IPS-20b (cell line): ENCODE data around the gene ZDHHC11.

Source experiments
- H3K27ac ChIP-seq: one replicate; pipeline ENCODE4 v1.5.1; 2013; ENCODE audit warnings: low read length
- H3K27me3 ChIP-seq: 2 replicates; pipeline ENCODE4 v1.6.1; 2013; ENCODE audit warnings: mild to moderate bottlenecking, low read length, inconsistent platforms; ENCODE audit not compliant: insufficient read depth
- H3K36me3 ChIP-seq: 2 replicates; pipeline ENCODE4 v1.6.1; 2013; ENCODE audit warnings: low read depth, mild to moderate bottlenecking, inconsistent platforms, low read length, moderate library complexity; ENCODE audit not compliant: insufficient read depth
- H3K4me1 ChIP-seq: 2 replicates; pipeline ENCODE4 v1.6.1; 2013; ENCODE audit warnings: mild to moderate bottlenecking, control low read depth, inconsistent platforms, low read length, moderate library complexity; ENCODE audit not compliant: insufficient read depth
- H3K4me3 ChIP-seq: 2 replicates; pipeline ENCODE4 v1.5.1; 2013; ENCODE audit warnings: mild to moderate bottlenecking, low read length, inconsistent platforms
- H3K9ac ChIP-seq: 2 replicates; pipeline ENCODE4 v1.6.1; 2013; ENCODE audit warnings: low read depth, mild to moderate bottlenecking, inconsistent platforms, low read length, moderate library complexity
- H3K9me3 ChIP-seq: 2 replicates; pipeline ENCODE4 v1.6.1; 2013; ENCODE audit warnings: mild to moderate bottlenecking, low read depth, low read length, inconsistent platforms; ENCODE audit not compliant: insufficient read depth

ZDHHC11 gene

GRCh38 chr5:876398-877365 lies 25.9 kb upstream of the ZDHHC11 start:
- no peak overlapping the region for H3K27ac ChIP-seq
- no peak overlapping the region for H3K9ac ChIP-seq
- H3K4me3 ChIP-seq, result no peak overlapping the region
- H3K27me3 ChIP-seq, result no peaks in the 10 kb centered on the region
- H3K4me1 ChIP-seq, result no peaks in the 10 kb centered on the region
- peaks cover 79% of the 10 kb centered on the region for H3K36me3 ChIP-seq
- no peaks in the 10 kb centered on the region for H3K9me3 ChIP-seq

- Histone ChIP-seq H3K4me1 (no peaks in the 10 kb centered on the region), H3K9ac (no peak overlapping the region), H3K4me3 (no peak overlapping the region), H3K27me3 (no peaks in the 10 kb centered on the region), H3K36me3 (peaks cover 79% of the 10 kb centered on the region), H3K9me3 (no peaks in the 10 kb centered on the region), H3K27ac (no peak overlapping the region)
Measured at GRCh38 chr5:875931-876330, 25.1 kb upstream of the ZDHHC11 start.

GRCh38 chr5:873328-873727 lies 22.5 kb upstream of the ZDHHC11 start:
- no peaks in the 10 kb centered on the region for H3K9me3 ChIP-seq
- no peak overlapping the region for H3K9ac ChIP-seq
- H3K4me3 ChIP-seq, result no peak overlapping the region
- no peaks in the 10 kb centered on the region for H3K4me1 ChIP-seq
- no peak overlapping the region for H3K27ac ChIP-seq
- peaks cover 100% of the 10 kb centered on the region for H3K36me3 ChIP-seq
- H3K27me3 ChIP-seq, result no peaks in the 10 kb centered on the region

- H3K9me3 ChIP-seq, result no peaks in the 10 kb centered on the region
- no peak overlapping the region for H3K27ac ChIP-seq
- no peak overlapping the region for H3K9ac ChIP-seq
- no peaks in the 10 kb centered on the region for H3K4me1 ChIP-seq
- H3K27me3 ChIP-seq, result no peaks in the 10 kb centered on the region
- H3K4me3 ChIP-seq, result no peak overlapping the region
- peaks cover 100% of the 10 kb centered on the region for H3K36me3 ChIP-seq
Measured at GRCh38 chr5:872301-872700, 21.5 kb upstream of the ZDHHC11 start.

GRCh38 chr5:871596-872298 lies 21.0 kb upstream of the ZDHHC11 start:
- Histone ChIP-seq H3K4me3 (no peak overlapping the region), H3K36me3 (peaks cover 100% of the 10 kb centered on the region), H3K27ac (no peak overlapping the region), H3K27me3 (no peaks in the 10 kb centered on the region), H3K4me1 (no peaks in the 10 kb centered on the region), H3K9ac (no peak overlapping the region), H3K9me3 (no peaks in the 10 kb centered on the region)

- Histone ChIP-seq H3K36me3 (peaks cover 99% of the 10 kb centered on the region), H3K4me3 (no peak overlapping the region), H3K27ac (no peak overlapping the region), H3K4me1 (no peaks in the 10 kb centered on the region), H3K27me3 (no peaks in the 10 kb centered on the region), H3K9ac (no peak overlapping the region), H3K9me3 (no peaks in the 10 kb centered on the region)
Measured at GRCh38 chr5:870956-871355, 20.2 kb upstream of the ZDHHC11 start.

GRCh38 chr5:868428-869135 lies 17.8 kb upstream of the ZDHHC11 start:
- Histone ChIP-seq H3K4me1 (no peaks in the 10 kb centered on the region), H3K36me3 (peaks cover 99% of the 10 kb centered on the region), H3K4me3 (no peak overlapping the region), H3K9ac (no peak overlapping the region), H3K9me3 (no peaks in the 10 kb centered on the region), H3K27me3 (no peaks in the 10 kb centered on the region), H3K27ac (no peak overlapping the region)

- no peaks in the 10 kb centered on the region for H3K9me3 ChIP-seq
- H3K9ac ChIP-seq, result no peak overlapping the region
- no peaks in the 10 kb centered on the region for H3K4me1 ChIP-seq
- no peaks in the 10 kb centered on the region for H3K27me3 ChIP-seq
- H3K36me3 ChIP-seq, result peaks cover 99% of the 10 kb centered on the region
- no peak overlapping the region for H3K4me3 ChIP-seq
- no peak overlapping the region for H3K27ac ChIP-seq
Measured at GRCh38 chr5:867300-867870, 16.6 kb upstream of the ZDHHC11 start.

GRCh38 chr5:865771-866170 lies 15.0 kb upstream of the ZDHHC11 start:
- Histone ChIP-seq H3K4me1 (no peaks in the 10 kb centered on the region), H3K27ac (no peak overlapping the region), H3K9ac (no peak overlapping the region; the same call in 1 of the 2 replicates), H3K4me3 (no peak overlapping the region), H3K9me3 (no peaks in the 10 kb centered on the region), H3K27me3 (no peaks in the 10 kb centered on the region), H3K36me3 (peaks cover 87% of the 10 kb centered on the region)

GRCh38 chr5:865168-865521 lies 14.4 kb upstream of the ZDHHC11 start:
- no peak overlapping the region for H3K4me3 ChIP-seq
- no peak overlapping the region for H3K9ac ChIP-seq
- no peak overlapping the region for H3K27ac ChIP-seq
- peaks cover 81% of the 10 kb centered on the region for H3K36me3 ChIP-seq
- H3K4me1 ChIP-seq, result no peaks in the 10 kb centered on the region
- H3K9me3 ChIP-seq, result no peaks in the 10 kb centered on the region
- H3K27me3 ChIP-seq, result no peaks in the 10 kb centered on the region

GRCh38 chr5:864492-865167 lies 13.8 kb upstream of the ZDHHC11 start:
- H3K27me3 ChIP-seq, result no peaks in the 10 kb centered on the region
- no peaks in the 10 kb centered on the region for H3K9me3 ChIP-seq
- H3K9ac ChIP-seq, result no peak overlapping the region
- peaks cover 76% of the 10 kb centered on the region for H3K36me3 ChIP-seq
- H3K4me3 ChIP-seq, result no peak overlapping the region
- H3K4me1 ChIP-seq, result no peaks in the 10 kb centered on the region
- no peak overlapping the region for H3K27ac ChIP-seq
